Muscle of back (tissue), 11 donors: ENCODE data around the gene RPS6KA3. TPM values are rescaled to one million over a fixed set of nuclear protein-coding genes. Genes with fewer than 3 reads are reported as not detected.

ENCODE experiments used
- DNase-seq, 3 donors: peaks; one replicate each; pipeline versions ENCODE4 v3.0.0 to v3.0.0-alpha.2; 2013
- polyA plus RNA-seq, 10 donors: library from polyadenylated mRNA; unstranded; fragments of 120-200 nt; gene quantifications; one replicate each; pipeline ENCODE4 v1.2.1, GENCODE V29; 2013; ENCODE audit not compliant: insufficient read length in 10 of 10

The RPS6KA3 gene
- polyA plus RNA-seq, 10 donors, result 27.5 to 62.5 (median 37.8) TPM

- DNase-seq, result no peak
Observed at GRCh38 chrX:20101934-20102581, 164.7 kb downstream of the RPS6KA3 start.

Other genes starting within 250 kb of the RPS6KA3 start
- gene MAP7D2, start 150.0 kb downstream of the RPS6KA3 start, polyA plus RNA-seq, result 1 to 10 TPM in 1 of 10 donors, under 1 TPM in 9; 0.39 to 1.7 (median 0.60) TPM
- 100 to 1,000 TPM in 2 of 10 donors, 10 to 100 TPM in 8; 59.7 to 107 (median 81.5) TPM for gene EIF1AX, start 125.1 kb downstream of the RPS6KA3 start, polyA plus RNA-seq